Mucosa of gallbladder (tissue), 1 donor: ENCODE results near the gene TEN1. TPM values are rescaled to one million over a fixed set of nuclear protein-coding genes. Genes with fewer than 3 reads are reported as not detected.

Experiments
- DNase-seq: peaks from one replicate; pipeline ENCODE4 v3.0.0-alpha.2; 2020; ENCODE audit warnings: low spot score
- total RNA-seq: library from RNA; stranded (reverse); gene quantifications from one replicate; pipeline ENCODE4 v1.2.1, GENCODE V29; 2021
- donor health status: DM: no; HTN: no; CAD: no.

Gene TEN1
- total RNA-seq, 1 donor from 2014 or later = 22.9 TPM

DNA sequence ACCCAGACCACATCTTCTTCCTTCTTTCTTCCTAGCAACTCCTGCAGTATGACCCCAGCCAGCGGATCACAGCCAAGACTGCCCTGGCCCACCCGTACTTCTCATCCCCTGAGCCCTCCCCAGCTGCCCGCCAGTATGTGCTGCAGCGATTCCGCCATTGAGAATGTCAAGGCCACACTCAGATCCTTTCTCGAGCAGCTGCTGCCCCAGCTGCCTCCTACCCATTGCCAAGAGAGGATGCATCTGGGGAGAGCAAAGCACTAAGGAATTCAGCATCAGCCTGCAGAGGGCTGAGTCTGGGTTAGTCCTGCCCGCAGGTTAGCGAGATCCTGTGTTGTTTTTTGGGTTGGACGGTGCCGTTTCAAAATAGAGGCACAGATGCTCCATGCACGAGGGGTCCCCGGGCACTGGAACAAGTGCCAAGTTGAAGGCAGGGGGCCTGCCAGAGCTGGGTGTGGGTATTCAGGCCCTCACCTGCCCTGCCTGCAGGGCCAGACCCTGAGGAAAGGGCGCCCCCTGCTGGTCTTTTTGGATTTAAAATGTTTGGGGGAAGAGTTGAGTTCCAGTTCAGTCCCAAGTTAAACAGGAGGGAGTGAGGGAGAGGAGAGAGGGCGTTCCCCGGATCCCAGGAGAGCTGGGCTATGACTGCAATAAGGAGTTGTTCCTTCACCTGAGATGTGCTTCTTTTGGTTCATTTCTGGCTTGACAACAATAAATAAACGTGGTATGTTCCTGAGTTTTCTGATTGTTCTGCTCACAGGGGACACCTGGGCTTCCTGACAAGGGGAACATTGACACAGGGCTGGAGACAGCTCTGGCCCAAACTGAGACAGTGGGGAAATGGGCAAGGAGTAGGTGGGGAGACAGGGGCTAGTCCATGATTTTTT is 26.5 kb downstream of the TEN1 start:
- peak; percentile 78 for DNase-seq

DNA sequence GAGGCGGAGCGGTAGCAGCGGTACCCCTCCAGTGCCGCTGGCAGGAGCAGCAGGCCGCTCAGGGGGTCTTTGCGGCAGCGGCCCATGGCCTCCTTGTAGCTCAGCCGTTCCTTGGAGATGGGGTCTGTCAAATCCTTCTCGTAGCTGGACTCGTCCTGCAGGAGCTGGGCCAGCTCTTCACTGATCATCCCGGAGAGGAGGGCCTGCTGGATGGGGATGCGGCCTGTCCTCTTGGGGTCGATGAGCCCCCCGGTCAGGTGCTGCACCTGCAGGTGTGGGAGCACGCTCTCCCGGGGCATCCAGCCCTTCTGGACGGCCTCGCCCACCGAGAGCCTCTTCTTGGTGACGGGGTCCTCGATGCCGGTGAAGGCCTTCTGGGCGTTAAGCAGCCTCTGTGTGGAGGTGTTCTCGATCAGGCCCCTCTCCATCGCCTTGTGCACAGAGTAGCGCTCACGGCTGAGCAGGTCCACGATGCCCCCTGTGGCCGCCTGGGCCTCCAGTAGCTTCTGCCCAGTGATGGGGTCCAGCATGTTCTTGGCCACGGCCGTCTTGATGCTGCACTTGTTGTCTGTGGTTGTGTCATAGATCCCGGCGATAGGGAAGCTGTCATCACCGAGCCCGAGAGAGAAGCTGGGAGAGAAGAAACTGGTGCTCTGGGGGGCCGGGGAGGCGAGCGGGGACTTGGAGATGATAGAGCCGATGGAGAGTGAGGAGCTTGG is 28.2 kb downstream of the TEN1 start:
- DNase-seq = no peak

DNA sequence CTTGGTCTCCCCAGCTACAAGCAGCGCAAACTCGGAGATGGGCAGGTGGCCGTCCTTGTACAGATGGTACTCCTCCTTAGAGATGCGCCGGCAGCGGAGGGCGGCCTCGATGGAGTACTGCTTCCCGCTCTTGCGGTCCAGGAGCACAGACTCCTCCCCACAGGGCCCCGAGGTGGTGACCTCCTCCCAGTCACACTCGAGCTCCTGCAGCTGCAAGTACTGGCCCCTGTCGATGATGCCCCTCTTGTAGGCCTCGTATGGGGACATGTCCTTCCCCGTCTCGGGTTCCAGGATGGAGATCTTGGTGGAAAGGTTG is 28.8 kb downstream of the TEN1 start:
- DNase-seq = no peak

DNA sequence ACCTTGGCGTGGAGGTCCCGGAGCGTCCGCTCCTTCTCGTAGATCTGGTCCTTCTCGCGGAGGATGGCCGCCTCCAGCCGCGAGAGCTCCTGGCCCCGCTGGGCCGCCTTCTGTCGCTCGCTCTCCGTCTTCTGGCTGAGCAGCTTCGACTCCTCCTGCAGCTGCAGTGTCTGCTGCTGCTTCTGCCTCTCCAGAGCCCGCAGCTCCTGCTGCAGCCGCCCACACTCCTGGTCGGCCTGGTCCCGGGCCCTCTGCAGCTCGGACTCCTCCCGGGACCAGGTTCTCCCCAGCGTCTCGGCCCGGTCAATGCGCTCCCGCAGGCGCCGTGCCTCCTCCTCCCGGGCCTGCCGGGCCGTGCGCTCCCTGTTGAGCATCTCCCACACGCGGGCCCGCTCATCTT is 29.2 kb downstream of the TEN1 start:
- no peak for DNase-seq

DNA sequence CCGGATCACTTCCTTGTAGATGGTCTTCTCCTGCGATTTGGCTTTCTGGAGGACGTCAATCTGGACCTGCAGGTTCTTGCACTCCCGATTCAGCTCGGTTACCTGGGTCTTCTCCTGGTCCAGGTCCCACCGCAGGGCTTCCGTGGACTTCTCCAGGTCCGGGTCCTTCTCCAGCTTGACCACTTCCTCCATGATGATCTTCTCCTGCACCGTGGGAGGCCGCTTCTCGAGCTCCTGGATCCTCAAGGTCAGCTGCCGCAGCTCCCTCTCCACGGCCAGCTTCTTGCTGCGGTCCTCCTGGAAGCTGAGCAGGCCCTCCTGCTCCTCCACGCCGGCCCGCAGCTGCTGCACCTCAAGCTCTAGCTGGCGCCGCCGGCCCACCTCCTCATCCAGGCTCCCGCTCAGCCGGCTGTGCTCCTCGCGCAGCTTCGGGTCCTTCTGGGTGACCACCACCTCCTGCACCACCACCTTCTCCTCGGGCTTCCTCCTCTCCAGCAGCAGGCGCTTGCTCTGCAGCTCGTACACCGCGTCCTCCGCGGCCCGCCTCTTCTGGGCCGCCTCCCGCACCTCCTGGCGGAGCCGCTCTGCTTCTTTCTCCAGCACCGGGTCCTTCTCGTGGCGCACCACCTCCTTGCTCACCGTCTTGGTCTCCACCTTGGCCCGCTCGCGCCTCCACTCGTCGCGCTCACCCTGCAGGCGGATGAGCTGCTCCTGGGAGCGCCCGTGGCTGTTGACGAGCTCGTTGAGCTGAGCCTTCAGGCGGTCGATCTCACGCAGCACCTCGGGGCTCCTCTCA is 29.8 kb downstream of the TEN1 start:
- DNase-seq = no peak

DNA sequence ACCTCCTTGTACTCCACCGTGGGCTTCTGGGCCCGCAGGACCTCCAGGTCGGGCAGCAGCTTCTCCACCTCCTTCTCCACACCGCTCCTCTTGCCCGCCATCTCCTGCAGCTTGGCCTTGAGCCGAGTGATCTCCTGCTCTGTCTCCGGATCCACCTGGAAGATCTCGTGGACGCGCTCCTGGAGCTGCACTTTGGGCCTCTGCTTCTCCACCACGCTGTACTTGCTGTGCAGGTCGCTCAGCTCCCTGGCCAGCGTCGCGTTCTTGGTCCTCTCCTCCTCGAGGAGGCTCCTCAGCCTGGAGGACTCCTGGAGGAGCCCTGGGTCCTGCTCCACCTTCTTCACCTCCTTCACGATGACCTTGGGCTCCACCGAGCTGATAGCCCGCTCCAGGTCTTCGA is 30.4 kb downstream of the TEN1 start:
- DNase-seq = no peak

DNA sequence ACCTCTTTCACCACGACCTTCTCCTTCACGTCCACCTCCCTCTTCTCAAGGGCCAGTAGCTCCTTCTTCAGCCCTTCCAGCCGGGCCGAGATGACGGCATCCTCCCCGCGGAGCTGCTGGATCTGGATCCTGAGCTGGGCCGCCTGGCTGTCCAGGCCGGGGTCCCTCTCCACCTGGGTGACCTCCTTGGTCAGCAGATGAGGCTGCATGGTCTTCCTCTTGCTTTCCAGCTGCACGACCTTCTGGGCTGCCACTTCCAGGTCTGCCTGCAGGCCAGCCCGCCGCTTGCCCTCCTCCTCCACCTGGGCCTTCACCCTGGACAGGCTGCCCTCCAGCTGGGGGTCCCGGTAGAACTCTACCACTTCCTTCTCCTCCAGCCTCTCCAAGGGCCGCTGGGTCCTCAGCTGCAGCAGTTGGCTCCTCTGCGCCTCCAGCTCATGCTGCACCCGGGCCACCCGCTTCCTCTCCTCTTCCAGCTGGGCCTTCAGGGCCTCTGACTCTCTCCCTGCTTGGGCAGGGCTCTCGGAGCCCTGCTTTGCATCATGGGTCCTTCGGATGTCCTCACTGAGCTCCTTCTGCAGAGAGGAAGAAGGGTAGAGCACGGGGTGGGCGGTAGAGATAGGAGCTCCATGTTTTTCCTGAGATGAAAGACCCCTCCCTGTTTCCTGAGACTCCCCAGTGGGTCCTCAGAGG is 31.1 kb downstream of the TEN1 start:
- DNase-seq = no peak

DNA sequence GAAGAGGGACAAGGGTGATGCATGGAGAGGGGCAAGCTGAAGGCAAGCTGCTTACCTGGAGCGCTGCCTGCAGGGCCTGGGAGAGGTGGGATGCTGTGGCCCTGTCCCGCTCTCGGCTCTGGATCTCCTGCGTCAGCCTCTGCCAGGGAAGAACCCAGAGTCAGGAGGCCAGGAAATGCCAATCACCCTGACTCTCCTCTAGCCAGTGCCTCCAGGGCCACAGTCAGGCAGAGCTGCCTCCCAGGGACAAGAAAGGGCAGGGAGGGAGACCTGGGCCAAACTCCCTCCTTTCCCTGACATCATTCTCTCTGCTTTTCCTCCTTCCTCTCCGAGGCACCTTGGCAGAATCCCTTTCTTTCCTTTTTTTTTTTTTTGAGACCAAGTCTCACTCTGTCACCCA is 32.9 kb downstream of the TEN1 start:
- no peak for DNase-seq

DNA sequence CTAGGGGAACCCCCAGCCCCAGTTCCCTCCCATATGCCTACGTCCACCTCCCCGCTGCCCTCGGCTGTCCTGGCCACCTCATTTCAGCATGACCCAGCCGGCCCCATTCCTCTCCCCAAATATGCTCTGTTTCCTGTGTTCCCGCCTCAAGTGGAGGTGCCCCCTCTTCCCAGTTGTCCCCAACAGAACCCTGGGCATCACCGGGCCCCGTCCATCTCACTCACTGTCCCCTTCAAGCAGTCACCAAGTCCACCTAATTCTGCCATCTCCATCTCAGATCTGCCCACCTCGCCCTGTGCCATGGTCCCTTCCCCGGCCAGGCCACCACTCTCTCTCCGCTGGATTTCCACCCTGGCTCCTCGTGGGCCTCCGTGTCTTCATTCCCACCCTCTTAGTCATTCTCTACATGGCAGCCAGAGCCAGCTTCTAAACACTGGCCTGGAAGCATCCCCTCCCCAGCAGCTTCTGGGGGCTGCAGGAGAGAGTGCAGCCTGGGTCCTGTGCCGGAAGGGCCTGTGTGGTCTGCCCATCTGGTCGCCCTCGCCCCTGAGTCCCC is 34.4 kb downstream of the TEN1 start:
- DNase-seq = no peak

DNA sequence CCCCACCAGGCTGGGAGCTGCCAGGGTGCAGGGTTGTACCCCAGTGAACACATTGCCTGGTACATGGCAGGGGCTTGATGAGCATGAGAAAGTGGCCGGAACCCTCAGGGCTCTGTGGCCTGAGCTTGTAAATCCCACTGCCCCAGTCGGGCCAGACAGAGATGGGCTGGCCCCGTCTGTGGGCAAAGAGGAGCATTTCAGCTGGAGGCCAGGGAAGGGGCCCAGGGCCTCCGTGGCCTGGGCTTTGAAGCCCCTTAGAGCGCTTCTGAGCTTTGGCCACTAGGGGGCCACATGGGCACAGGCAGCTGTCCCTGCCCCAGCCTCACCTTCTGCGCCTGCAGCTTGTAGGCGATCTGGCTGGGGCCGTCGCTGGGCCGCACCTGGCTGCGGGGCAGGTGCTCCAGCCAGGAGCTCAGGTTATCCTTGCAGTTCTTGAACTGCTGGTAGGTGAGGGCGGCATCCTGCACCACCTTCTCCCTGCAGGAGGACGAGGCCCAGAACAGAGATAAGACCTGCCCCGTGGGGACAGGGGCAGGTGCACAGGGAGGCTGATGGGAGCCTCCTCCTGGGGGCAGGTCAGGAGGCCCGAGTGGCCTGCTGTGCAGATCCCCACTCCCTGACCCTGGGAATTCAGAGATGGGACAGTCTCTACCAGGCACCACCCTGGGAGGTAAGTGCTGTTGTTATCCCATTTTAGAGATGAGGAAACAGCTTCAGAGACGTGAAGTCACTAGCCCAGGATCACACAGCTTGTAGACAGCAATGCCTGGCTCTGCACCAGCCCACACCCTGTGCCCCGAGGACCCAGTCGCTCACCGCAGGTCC is 35.3 kb downstream of the TEN1 start:
- DNase-seq = peak; percentile 64

DNA sequence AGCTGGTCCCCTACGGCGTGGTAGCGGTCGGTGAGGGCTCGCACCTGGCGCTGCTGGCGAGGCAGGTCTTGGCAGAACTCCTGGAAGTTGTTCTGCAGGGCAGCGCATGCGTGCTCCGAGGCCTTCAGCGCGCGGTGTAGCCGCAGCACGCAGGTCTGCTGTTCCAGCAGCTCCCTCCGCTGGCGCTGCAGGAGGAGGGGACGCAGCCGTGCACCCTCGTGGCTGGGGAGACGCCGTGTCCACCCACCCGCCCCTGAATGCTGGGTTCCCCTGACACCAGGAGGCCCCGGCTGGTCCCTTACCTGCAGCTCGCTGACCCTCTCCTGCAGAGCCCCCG is 35.9 kb downstream of the TEN1 start:
- DNase-seq = no peak

DNA sequence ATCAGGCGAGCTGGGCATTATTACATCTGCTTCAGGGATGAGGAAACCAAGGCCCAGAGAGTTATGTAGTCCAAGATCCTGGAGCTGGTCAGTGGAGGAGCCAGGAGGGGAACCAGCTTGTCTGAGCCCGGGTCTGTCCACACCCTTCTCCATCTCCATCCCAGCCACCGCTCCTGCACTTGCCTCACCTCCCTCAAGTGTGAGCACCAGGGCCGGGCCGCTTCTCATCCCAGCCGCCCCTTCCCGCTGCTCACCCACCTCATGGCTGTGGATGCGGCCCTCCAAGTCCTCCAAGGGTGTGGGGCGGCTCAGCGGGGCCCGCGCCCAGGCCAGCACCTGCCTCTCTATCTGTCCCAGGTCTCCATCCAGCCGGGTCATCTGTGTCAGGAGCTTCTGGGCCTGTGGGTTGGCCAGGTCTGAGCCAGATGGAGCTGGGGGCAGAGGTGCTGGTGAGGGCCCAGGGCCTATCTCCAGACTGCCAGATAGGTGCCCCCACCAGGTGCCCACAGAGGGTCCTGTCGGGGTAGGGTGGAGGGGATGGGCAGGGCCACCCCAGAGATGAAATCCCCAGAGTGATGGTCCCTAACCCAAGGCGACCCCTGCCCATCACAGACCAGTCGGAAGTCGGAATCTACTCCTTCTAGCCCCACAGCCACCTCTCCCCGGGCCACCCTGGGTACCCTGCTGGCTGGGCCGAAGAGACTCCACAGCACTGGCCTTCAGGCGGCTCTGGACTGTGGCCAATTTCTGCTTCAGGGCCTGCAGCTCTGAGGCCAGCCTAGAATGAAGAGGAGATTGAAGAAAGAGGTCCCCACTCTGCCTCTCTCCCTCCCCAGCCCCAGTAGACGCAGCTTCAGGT is 38.7 kb downstream of the TEN1 start:
- no peak for DNase-seq

DNA sequence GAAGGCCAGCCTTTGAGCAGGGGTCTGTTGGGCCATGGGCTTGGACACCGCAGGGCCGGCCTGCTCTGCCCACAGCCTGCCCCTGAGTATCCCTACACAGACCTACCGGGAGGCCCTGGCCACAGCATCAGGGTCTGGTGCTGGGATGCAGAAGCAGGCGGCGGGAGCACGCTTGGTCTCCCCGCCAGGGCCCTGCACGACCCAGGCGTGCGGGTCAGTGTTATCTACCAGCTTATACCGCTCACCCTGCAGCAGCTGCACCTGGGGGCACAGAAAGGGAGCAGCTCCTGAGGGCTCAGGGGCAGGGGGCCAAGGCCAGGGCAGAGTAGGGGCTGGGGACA is 39.3 kb downstream of the TEN1 start:
- no peak for DNase-seq

DNA sequence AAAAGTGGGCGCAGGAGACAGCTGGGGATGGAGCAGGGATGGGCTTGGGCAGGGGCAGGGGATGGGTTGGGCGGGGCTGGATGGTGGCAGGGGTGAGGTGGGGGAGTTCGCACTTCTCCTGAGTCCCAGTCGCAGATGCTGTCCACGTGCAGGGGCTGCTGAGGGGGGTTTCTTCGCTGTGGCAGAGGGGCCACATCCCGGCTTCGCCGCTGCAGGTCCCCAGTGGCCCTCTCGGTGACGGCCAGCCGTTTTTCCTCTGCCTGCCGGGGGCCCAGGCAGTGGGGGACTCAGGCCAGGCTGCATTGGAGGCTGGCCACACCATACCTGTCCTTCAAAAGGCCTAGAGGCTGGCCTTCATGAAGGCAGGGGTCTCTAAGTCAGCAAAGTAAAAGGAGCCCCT is 39.8 kb downstream of the TEN1 start:
- no peak for DNase-seq

DNA sequence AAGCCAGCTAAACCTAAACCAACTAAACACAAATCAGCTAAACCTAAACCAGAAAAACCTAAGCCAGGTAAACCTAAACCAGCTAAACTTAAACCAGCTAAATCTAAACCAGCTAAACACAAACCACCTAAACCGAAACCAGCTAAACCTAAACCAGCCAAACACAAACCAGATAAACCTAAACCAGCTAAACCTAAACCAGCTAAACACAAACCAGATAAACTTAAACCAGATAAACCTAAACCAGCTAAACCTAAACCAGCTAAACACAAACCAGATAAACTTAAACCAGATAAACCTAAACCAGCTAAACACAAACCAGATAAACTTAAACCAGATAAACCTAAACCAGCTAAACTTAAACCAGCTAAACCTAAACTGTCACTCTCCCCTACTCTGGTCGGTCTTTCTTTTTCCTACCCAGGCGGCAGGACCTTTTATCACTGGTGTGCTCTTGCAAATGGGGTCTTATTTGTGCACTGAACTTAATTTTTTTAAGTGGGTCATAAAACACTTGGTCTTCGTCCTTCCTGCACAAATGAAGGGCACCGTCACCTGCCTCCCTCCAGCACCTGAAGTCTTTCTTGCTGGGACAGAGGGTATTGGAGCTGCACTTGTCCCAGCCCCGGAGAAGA is 40.9 kb downstream of the TEN1 start:
- no peak for DNase-seq

DNA sequence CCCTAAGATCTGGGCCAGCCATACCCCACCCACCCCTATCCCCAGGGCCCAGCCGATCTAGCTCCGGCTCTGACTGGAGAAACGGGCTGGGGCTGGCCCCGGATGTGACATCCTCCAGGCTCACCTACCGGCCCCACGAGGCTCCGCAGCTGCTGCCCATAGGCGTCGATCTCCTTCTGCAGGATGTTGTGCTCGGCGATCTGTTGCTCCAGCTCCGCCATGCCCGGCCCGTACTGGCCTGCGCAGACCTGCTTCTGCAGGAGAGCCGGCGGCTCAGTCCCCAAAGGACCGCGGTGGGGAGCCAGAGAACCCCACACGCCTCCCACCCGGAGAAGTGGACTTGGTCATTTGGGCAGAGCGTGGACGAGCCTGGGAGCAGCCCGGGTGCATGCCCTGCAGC is 43.2 kb downstream of the TEN1 start:
- DNase-seq = no peak

DNA sequence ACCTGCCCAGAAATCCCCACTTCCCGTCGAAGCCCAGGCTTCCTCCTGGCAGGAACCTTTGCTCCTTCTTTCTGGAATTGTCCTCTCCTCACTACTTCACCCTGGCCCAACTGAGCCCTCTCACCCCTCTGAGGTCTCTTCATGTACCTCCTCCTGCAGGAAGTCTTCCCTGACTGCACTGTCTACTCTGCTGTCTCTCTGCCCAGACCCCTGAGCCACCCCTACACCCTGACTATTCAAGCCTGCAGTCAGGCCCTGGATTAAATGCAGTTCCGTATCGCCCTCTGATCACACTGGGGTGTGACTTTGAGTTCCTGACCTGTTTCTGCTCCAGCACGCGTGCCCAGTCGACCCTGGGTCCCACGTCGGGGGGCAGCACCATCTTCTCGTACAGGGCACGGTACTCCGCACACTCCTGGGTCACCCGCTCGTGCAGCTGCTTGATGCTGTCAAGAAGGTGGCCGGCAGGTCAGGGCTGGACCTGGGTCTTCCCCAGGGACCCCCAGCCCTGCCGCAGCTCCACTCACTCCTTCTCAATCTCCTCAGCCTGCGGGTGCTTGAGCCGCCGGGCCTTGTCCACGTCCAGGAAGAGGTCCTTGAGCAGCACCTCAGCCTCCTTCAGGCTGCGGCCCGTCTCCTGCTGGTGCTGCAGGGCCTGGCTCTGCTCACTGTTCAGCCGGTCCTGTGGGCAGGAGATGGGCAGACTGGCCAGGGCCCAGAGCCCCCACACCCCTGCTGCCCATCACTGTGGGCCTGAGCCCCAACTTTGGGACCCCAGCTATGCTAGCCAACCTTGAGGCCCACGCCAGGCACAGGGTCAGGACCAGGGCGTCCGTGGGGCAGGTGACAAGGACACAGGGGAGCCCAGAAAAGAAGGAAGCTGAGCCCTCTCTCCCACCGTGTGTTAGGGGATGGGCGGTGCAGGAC is 44.2 kb downstream of the TEN1 start:
- no peak for DNase-seq

DNA sequence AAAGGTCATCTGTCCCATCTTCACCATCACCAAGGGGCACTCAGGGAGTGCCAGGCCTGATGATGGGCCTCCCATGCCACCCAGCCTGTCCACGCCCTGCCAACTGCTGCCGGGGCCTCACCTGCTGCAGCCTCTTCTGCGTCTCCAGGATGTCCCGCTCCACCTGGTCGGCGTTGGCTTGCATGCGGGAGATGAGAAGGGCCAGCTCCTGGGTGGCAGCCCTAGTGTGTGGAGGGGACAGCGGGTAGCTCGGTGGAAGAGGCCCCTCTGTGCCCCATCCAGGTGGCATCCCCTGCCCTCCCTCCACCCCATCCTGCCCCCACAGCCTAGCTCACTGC is 44.8 kb downstream of the TEN1 start:
- DNase-seq = no peak

DNA sequence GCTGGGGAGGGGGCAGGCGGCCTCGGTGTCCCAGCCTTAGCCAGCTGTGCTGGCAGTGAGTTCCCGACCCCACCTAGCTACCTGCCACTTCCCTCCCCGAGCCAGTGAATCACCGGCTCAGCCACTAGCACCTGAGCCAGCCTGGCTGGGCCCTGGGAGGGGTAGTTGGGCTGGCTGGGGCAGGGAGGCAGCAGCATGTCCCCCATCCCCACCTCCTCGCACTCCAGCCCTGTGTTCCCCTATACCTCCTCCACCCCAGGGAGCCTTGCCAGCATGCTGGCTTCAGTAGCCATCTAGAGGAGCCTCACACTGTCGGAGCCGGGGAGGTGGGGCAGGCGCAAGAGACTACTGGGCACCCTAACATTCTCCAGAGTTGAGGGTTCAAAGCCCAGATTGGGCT is 45.3 kb downstream of the TEN1 start:
- no peak for DNase-seq
